Bronchial epithelial cell (primary cell): ENCODE measurements around the gene MCM7. TPM values are rescaled to one million over a fixed set of nuclear protein-coding genes. Genes with fewer than 3 reads are reported as not detected.
A peak's percentile ranks its signal among the peaks of the same experiment; 100 is the strongest.

Source experiments
- DNase-seq: peaks from one replicate; pipeline ENCODE4 v3.0.0-alpha.2; 2010; ENCODE audit warnings: low read depth
- FAIRE-seq: peaks from 2 replicates; lab custom pipeline; 2011; peaks lifted over from hg19 to GRCh38; lab: Jason Lieb, UNC
- H3K27me3 ChIP-seq: 2 replicates; pipeline ENCODE4 v1.5.1; 2011; ENCODE audit warnings: low read length; ENCODE audit not compliant: control insufficient read depth, insufficient read depth
- H3K36me3 ChIP-seq: 2 replicates; pipeline ENCODE4 v1.5.1; 2011; ENCODE audit warnings: low read length; ENCODE audit not compliant: control insufficient read depth, insufficient read depth
- H3K4me3 ChIP-seq: 2 replicates; pipeline ENCODE4 v1.5.1; 2011; ENCODE audit warnings: mild to moderate bottlenecking, low read depth, low read length, control low read depth
- total RNA-seq: library from RNA; depleted of rRNA; stranded (reverse); fragments of >200 nt; gene quantifications from 2 replicates; pipeline ENCODE4 v1.2.1, GENCODE V29; 2014
- TF ChIP-seq, protein P1 (sequence below): IDR thresholded peaks from 2 replicates; pipeline ENCODE4 v1.5.1; 2011; ENCODE audit warnings: mild to moderate bottlenecking, moderate library complexity, low read length, control low read depth, inconsistent platforms; ENCODE audit not compliant: insufficient read depth, severe bottlenecking

Gene MCM7
- total RNA-seq, 1 donor from 2014 or later: 46.1 TPM

DNA sequence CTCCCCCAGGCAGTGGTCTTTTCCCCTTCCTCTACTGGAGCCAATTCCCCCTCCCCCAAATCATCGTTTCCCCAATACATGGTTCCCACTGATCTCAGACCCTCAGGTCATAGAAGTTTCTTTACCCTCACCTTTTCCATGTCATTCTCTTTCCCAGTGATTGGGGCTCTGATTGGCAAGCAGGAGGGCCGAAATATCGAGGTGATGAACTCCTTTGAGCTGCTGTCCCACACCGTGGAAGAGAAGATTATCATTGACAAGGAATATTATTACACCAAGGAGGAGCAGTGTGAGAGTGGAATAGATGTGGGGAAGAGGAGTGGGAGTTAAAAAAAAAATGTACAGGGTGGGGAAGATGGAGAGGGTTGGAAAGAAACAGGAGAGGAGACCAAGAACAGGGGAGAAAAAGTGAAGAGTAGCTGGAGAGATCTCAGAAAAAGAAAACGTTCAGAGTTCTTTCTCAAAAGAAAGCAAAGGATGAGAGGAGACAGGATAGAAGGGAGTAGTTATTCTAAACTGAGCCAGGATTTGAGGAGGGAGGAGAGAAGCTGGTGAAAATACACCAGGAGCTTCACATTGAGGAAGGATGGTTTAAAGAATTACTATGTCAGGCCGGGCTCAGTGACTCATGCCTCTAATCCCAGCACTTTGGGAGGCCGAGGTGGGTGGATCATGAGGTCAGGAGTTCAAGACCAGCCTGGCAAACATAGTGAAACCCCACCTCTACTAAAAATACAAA lies 11.6 kb downstream of the MCM7 start:
- TF ChIP-seq, protein P1, sequence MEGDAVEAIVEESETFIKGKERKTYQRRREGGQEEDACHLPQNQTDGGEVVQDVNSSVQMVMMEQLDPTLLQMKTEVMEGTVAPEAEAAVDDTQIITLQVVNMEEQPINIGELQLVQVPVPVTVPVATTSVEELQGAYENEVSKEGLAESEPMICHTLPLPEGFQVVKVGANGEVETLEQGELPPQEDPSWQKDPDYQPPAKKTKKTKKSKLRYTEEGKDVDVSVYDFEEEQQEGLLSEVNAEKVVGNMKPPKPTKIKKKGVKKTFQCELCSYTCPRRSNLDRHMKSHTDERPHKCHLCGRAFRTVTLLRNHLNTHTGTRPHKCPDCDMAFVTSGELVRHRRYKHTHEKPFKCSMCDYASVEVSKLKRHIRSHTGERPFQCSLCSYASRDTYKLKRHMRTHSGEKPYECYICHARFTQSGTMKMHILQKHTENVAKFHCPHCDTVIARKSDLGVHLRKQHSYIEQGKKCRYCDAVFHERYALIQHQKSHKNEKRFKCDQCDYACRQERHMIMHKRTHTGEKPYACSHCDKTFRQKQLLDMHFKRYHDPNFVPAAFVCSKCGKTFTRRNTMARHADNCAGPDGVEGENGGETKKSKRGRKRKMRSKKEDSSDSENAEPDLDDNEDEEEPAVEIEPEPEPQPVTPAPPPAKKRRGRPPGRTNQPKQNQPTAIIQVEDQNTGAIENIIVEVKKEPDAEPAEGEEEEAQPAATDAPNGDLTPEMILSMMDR: no peak
- no peak for DNase-seq
- H3K4me3 ChIP-seq: peak overlapping the region; percentile 86
- no peaks in the 10 kb centered on the region for H3K27me3 ChIP-seq
- FAIRE-seq: no peak
- H3K36me3 ChIP-seq: peaks cover 29% of the 10 kb centered on the region

DNA sequence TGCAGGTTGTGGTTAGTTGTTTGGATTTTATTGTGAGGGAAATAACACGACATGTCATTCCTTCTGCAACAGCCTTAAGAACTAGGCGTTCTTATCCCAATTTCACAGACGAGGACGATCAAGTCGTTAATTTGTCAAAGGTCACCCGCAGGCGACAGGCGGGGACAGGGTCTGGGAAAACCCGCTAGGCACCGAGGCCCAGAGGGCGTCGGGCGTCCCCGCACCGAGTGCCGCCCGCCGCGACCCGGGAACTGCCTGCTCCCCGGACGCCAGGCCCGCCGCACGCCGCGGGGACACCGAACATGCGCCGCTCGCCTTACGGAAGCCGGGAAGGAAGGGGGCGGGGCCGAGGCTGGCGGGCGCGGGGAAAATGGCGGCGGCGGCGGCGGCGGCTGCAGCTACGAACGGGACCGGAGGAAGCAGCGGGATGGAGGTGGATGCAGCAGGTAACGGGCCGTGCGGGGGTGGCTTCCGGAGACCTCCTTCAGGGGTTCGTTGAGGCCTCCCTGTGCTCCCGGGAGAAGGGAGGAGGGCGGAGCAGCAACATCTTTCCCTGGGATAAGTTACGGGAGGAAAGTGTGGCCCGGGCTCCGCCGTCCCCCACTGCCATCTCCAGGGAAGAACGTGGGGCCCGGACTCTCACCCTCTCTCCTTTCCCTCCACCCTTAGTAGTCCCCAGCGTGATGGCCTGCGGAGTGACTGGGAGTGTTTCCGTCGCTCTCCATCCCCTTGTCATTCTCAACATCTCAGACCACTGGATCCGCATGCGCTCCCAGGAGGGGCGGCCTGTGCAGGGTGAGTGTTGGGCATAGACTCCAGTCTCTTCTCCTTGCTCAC lies 12.4 kb downstream of the MCM7 start, which contains the start of gene COPS6:
TSS of gene COPS6 (plus strand) at position 349 of the 837 bp plus-strand sequence. CDS start at position 371, 22 bp downstream.
- Histone ChIP-seq H3K36me3 (peaks cover 25% of the 10 kb centered on the region), H3K4me3 (peak within 1 kb of the TSS; percentile 86), H3K27me3 (no peaks in the 10 kb centered on the region)
- DNase-seq (peak; percentile 22), FAIRE-seq (no peak)
- TF ChIP-seq, protein P1: no peak

DNA sequence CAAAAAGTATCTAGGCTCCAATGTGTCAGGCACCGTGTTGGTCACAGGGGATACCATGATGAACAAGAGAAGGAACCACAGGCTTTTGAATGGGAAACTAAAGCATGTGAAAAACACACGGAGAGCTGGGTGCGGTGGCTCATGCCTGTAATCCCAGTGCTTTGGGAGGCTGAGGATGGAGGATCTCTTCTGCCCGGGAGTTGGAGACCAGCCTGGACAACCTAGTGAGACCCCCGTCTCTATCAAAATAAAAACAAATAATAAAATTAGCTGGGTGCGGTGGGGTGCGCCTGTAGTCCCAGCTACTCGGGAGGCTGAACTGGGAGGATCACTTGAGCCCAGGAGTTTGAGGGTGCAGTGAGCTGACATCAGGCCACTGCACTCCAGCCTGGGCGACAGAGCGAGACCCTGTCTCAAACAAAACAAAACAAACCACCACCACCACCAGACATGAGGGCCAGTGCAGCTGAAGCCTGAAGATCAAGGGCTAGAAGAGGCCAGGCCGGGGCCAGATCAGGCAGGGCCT lies 13.0 kb downstream of the MCM7 start:
- peak overlapping the region; percentile 86 for H3K4me3 ChIP-seq

DNA sequence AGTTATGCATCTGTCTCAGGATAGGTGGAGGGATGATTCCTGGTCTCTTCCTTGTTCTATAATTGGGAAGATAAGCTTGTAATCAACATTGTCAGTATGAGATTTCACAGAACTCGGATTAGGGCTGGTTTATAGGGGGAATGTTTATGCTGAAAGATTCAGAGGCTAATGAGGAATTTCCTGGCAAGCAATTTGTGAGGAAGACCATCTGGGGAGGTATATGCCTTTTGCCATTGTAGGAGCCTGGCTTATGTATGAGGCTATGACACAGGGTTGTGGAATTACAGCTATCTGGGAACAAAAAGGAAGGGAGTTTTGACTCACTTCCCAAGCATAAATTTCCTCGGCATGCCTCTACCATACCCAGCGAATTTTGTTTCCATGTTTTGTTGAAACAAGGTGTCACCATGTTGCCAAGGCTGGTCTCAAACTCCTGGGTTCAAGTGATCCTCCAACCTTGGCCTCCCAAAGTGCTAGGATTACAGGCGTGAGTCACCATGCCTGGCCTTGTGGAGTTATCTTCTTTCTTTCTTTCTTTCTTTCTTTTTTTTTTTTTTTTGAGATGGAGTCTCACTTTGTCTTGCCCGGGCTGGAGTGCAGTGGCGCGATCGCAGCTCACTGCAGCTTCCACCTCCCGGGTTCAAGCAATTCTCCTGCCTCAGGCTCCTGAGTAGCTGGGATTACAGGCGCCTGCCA lies 14.0 kb downstream of the MCM7 start:
- TF ChIP-seq, protein P1: no peak
- Histone ChIP-seq H3K4me3 (no peak overlapping the region), H3K36me3 (peaks cover 15% of the 10 kb centered on the region), H3K27me3 (no peaks in the 10 kb centered on the region)
- FAIRE-seq (no peak), DNase-seq (peak; percentile 88)

More for the DNA sequence above, 13.0 kb downstream of the MCM7 start:
- no peaks in the 10 kb centered on the region for H3K27me3 ChIP-seq
- TF ChIP-seq, protein P1: no peak
- peaks cover 19% of the 10 kb centered on the region for H3K36me3 ChIP-seq
- FAIRE-seq: no peak
- DNase-seq: no peak

DNA sequence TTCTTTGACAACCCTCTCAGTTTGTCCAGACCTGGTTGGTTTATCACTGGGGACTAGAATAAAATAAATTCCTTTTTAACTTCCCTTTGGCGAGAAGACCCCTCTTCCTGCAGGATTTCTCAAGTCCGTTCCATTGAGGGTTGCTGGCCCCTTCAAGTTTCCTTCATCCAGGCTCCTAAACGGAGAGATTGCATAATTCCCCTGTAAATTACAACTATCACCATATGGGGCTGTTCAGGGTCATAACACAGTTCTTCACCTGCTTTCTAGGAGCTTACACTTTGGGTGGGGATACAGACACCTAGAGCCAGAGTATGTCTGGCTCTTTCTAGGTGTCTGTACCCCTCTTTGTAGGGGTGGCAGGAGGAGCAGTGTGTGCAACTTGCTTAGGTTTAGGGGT lies 15.7 kb downstream of the MCM7 start:
- DNase-seq: no peak
- H3K27me3 ChIP-seq: no peaks in the 10 kb centered on the region
- H3K36me3 ChIP-seq: peaks cover 2% of the 10 kb centered on the region
- FAIRE-seq: no peak
- TF ChIP-seq, protein P1: no peak
- no peak overlapping the region for H3K4me3 ChIP-seq
